Stimulated activated CD4-positive, alpha-beta T cell treated with anti-CD3 and anti-CD28 coated beads, Interleukin-4, amount 100 ng/mL, for 1 hour (primary cell): ENCODE data around the gene RANBP6.

Source experiments
- DNase-seq: peaks from one replicate; pipeline ENCODE4 v3.0.0-alpha.2; 2020

Gene RANBP6

GRCh38 chr9:6006749-6007057, 8.7 kb downstream of the RANBP6 start:
- DNase-seq = no peak

GRCh38 chr9:6000955-6001354, 14.5 kb downstream of the RANBP6 start:
- DNase-seq = no peak

GRCh38 chr9:5999443-6000101, 15.9 kb downstream of the RANBP6 start:
- DNase-seq = no peak

- DNase-seq = no peak
These were observed 20.9 kb downstream of the RANBP6 start for GRCh38 chr9:5994493-5994892.

GRCh38 chr9:5988265-5988664, 27.2 kb downstream of the RANBP6 start:
- no peak for DNase-seq

- no peak for DNase-seq
These were observed 32.4 kb downstream of the RANBP6 start for GRCh38 chr9:5983042-5983441.

- DNase-seq = no peak
These were observed 33.1 kb downstream of the RANBP6 start for GRCh38 chr9:5982317-5982716.

GRCh38 chr9:5978523-5978922, 36.9 kb downstream of the RANBP6 start:
- DNase-seq = no peak

GRCh38 chr9:5976674-5977397, 38.6 kb downstream of the RANBP6 start:
- DNase-seq = no peak

GRCh38 chr9:5971740-5972139, 43.7 kb downstream of the RANBP6 start:
- no peak for DNase-seq
